ENCODE results near the gene PABPC1L2A. TPM values are rescaled to one million over a fixed set of nuclear protein-coding genes. Genes with fewer than 3 reads are reported as not detected.
"Not testable (repeated sequence)": the region's sequence is repeated elsewhere in the genome, so short reads cannot be mapped to it uniquely, and the experiment has no call there.

PABPC1L2A gene
- not detected in 2 replicates for total RNA-seq (2014; rRNA removed; shearing (Covaris generic))

GRCh38 chrX:73079024-73079562 lies at the start of gene PABPC1L2A:
Gene PABPC1L2A, minus strand, starts transcription at chrX:73079512. Its CDS starts 126 bp downstream, at chrX:73079386.
- not testable (repeated sequence) for DNase-seq (ENCODE audit: low spot score)

GRCh38 chrX:73127700-73128241 lies 48.5 kb upstream of the PABPC1L2A start:
- no peak for DNase-seq (ENCODE audit: low spot score)

GRCh38 chrX:73126240-73126639 lies 46.9 kb upstream of the PABPC1L2A start:
- DNase-seq (ENCODE audit: low spot score): peak; percentile 7

- not testable (repeated sequence) for DNase-seq (ENCODE audit: low spot score)
These were observed 20.2 kb upstream of the PABPC1L2A start for GRCh38 chrX:73099505-73099904.

GRCh38 chrX:73086766-73087165 lies 7.5 kb upstream of the PABPC1L2A start:
- DNase-seq (ENCODE audit: low spot score): peak; percentile 45

GRCh38 chrX:73079884-73080283 lies 572 bp upstream of the PABPC1L2A start:
- not testable (repeated sequence) for DNase-seq (ENCODE audit: low spot score)

GRCh38 chrX:73078597-73078996 lies 715 bp downstream of the PABPC1L2A start:
- not testable (repeated sequence) for DNase-seq (ENCODE audit: low spot score)

GRCh38 chrX:73076838-73077237 lies 2.5 kb downstream of the PABPC1L2A start:
- DNase-seq (ENCODE audit: low spot score): no peak

GRCh38 chrX:73069365-73070035 lies 9.8 kb downstream of the PABPC1L2A start:
- no peak for DNase-seq (ENCODE audit: low spot score)

GRCh38 chrX:73068467-73069364 lies 10.6 kb downstream of the PABPC1L2A start:
- no peak for DNase-seq (ENCODE audit: low spot score)

- DNase-seq (ENCODE audit: low spot score): not testable (repeated sequence)
These were observed 11.4 kb downstream of the PABPC1L2A start for GRCh38 chrX:73067761-73068466.

GRCh38 chrX:73028876-73029275 lies 50.4 kb downstream of the PABPC1L2A start:
- no peak for DNase-seq (ENCODE audit: low spot score)

Other genes starting within 250 kb of the PABPC1L2A start
- gene FAM236C, start 166.9 kb downstream of the PABPC1L2A start, total RNA-seq (2014; rRNA removed; shearing (Covaris generic)): not detected in 2 replicates
- gene FAM236A, start 141.3 kb downstream of the PABPC1L2A start, total RNA-seq (2014; rRNA removed; shearing (Covaris generic)): not detected in 2 replicates
- not detected in 2 replicates for gene DMRTC1, start 135.7 kb downstream of the PABPC1L2A start, total RNA-seq (2014; rRNA removed; shearing (Covaris generic))
- not detected in 2 replicates for gene PABPC1L2B, start 76.6 kb downstream of the PABPC1L2A start, total RNA-seq (2014; rRNA removed; shearing (Covaris generic))
- not detected in 2 replicates for gene NAP1L2, start 135.3 kb upstream of the PABPC1L2A start, total RNA-seq (2014; rRNA removed; shearing (Covaris generic))